ENCODE data around the gene SLC25A11. TPM values are rescaled to one million over a fixed set of nuclear protein-coding genes. Genes with fewer than 3 reads are reported as not detected.

The SLC25A11 gene
- 59.5 and 69.3 TPM in 2 replicates for total RNA-seq

GRCh38 chr17:4939796-4940554, at the start of gene SLC25A11, which contains the start of gene RNF167:
Gene SLC25A11 (minus strand): TSS chr17:4940046. CDS start chr17:4939910, 136 bp downstream.
Gene RNF167 (plus strand): TSS chr17:4940268. CDS start chr17:4940910, 642 bp downstream.

GRCh38 chr17:4986951-4987766, 47.3 kb upstream of the SLC25A11 start, which contains the start of gene CAMTA2:
Gene CAMTA2 (minus strand): TSS chr17:4987675. CDS start chr17:4986222, 1,453 bp downstream.

GRCh38 chr17:4967539-4968485, 28.0 kb upstream of the SLC25A11 start, which contains the start of gene SPAG7:
Gene SPAG7 (minus strand): TSS chr17:4967817. CDS start chr17:4967804, 13 bp downstream.

DNA sequence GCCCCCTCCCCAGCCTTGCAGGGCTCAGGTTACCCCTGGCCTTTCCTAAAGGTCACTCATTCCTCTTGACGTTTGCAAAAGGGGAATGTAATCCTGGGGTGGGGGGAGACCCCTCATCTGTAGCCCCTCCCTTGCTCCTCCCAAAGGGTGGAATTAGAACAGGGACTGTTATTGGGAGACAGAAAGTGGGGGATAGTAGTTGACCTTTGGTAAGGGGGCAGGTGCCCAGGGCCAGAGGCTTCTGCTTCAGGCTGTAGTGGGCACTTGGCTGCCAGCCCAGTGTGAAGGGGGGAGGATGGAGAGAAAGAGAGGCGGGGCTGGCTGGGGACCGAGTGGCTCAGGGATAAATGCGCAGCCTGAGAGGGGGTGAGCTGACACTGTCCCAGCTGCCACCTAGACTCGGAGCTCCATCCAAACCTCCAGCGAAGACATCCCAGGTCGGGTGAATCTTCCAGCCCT, 10.9 kb upstream of the SLC25A11 start, which contains the start of gene ENO3:
TSS of gene ENO3 (plus strand) at position 374 of the 459 bp plus-strand sequence. CDS start 711 bp downstream, outside the sequence.

DNA sequence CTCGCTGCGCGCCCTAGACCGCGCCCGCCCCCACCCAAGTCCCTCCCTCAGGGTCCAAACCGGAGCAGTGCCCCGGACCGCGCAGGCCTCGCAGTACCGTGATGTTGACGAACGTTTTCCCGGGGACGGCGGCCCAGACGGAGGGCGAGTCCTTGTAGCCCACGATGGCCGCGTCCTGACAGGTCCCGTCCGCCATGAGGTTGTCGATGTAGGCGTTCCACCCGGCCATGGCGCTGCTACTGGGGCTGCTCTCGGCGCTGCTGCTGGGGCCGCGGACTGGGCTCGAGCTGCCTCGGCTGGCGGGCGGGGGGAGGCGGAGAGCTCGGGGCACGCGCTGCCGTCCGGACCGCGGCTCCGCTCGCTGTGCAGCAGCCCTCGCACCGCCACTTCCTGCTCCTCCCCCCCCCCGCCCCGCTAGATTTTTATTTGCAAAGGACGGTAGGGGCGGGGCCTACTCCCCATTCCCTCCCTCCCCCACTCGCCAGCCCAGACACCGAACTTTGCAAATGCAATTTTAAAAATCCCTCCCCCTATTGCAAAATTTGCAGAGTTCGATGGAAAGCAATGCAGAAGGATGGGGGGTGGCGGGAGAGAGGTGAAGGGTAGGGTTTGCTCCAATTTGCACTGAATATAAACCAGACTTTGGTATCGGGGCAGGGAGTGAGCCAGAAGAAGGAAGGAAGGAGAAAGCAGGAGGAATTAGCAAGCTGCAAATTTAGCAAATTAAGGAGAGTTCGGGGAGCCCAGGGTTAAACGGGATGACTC, 8.5 kb upstream of the SLC25A11 start, which contains the start of gene PFN1:
TSS of gene PFN1 (minus strand) at position 365 of the 765 bp plus-strand sequence. CDS start at position 229, 136 bp downstream.

GRCh38 chr17:4931963-4932362, 7.9 kb downstream of the SLC25A11 start, which contains the start of gene GP1BA:
Gene GP1BA (plus strand): TSS chr17:4932277. CDS start chr17:4932605, 328 bp downstream.

DNA sequence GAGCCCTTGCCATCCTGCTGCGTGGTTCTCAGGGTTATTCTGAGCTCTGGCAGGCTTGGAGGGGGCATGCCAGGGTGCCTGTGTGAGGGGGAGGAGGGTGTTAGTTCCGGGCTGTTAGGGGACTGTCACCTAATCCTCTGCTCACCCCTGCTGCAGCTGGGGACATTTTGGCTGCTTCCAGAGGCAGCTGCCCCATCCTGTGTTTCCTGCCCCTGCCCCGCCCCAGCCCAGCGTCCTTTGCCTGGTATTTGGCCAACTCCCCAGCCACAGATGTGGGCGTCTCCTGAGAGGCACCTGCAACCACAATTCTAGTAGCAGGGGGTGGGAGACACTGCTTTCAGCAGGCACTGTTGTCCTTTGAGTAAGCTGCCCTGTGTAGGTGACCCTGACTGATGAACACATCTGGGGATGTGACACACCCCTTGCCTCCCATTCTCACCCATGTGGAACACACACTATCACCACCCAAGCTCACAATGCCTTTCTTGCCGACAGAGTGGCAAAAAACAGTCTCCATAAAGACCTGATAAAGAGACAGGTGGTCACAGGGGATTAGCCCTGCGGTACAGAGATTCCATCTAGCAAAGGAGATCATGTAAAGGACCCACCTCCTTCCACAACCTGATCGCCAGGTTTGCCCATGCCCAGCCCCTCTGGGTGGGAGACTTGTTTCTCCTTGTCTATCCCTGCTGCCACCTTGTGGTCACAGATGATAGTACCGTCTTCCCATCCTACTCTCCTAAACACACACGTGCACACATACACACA, 36.6 kb downstream of the SLC25A11 start, which contains the start of gene CHRNE:
TSS of gene CHRNE (minus strand) at position 48 of the 768 bp plus-strand sequence. CDS start at position 13, 35 bp downstream.

GRCh38 chr17:4899341-4900230, 40.3 kb downstream of the SLC25A11 start, which contains the start of gene C17orf107:
Gene C17orf107 (plus strand): TSS chr17:4899536. CDS start chr17:4899763, 227 bp downstream.

Other genes with a start within 250 kb of the SLC25A11 start
- 30.9 and 33.4 TPM in 2 replicates for gene PELP1, start 235.9 kb downstream of the SLC25A11 start, total RNA-seq
- gene ARRB2, start 229.4 kb downstream of the SLC25A11 start, total RNA-seq, result 3.5 and 5.2 TPM in 2 replicates
- 10.4 and 14.5 TPM in 2 replicates for gene MED11, start 208.6 kb downstream of the SLC25A11 start, total RNA-seq
- not detected in 2 replicates for gene ZMYND15, start 200.2 kb downstream of the SLC25A11 start, total RNA-seq
- 0.33 and 1.6 TPM in 2 replicates for gene CXCL16, start 200.1 kb downstream of the SLC25A11 start, total RNA-seq
- not detected in 2 replicates for gene TM4SF5, start 168.2 kb downstream of the SLC25A11 start, total RNA-seq
- 0.11 and 0.12 TPM in 2 replicates for gene VMO1, start 153.7 kb downstream of the SLC25A11 start, total RNA-seq
- not detected in 2 replicates for gene GLTPD2, start 151.1 kb downstream of the SLC25A11 start, total RNA-seq
- 166 and 190 TPM in 2 replicates for gene PSMB6, start 143.9 kb downstream of the SLC25A11 start, total RNA-seq
- gene PLD2, start 132.9 kb downstream of the SLC25A11 start, total RNA-seq, result 10.5 and 16.7 TPM in 2 replicates
- 20.0 and 29.7 TPM in 2 replicates for gene MINK1, start 106.7 kb downstream of the SLC25A11 start, total RNA-seq
- gene C17orf107, start 40.5 kb downstream of the SLC25A11 start, total RNA-seq, result 1.5 and 8.2 TPM in 2 replicates
- gene CHRNE, start 36.9 kb downstream of the SLC25A11 start, total RNA-seq, result 0.11 and 0.62 TPM in 2 replicates
- not detected in 2 replicates for gene GP1BA, start 7.8 kb downstream of the SLC25A11 start, total RNA-seq
- gene RNF167, start 222 bp upstream of the SLC25A11 start, total RNA-seq, result 13.5 and 14.2 TPM in 2 replicates
- 343 and 788 TPM in 2 replicates for gene PFN1, start 8.5 kb upstream of the SLC25A11 start, total RNA-seq
- gene ENO3, start 11.1 kb upstream of the SLC25A11 start, total RNA-seq, result 1.6 and 1.8 TPM in 2 replicates
- 53.1 and 59.1 TPM in 2 replicates for gene SPAG7, start 27.8 kb upstream of the SLC25A11 start, total RNA-seq
- gene CAMTA2, start 47.6 kb upstream of the SLC25A11 start, total RNA-seq, result 4.6 and 8.6 TPM in 2 replicates
- 0.11 and 0.37 TPM in 2 replicates for gene INCA1, start 57.5 kb upstream of the SLC25A11 start, total RNA-seq
- 49.6 and 70.5 TPM in 2 replicates for gene KIF1C, start 57.9 kb upstream of the SLC25A11 start, total RNA-seq
- under 0.01 and 0.37 TPM in 2 replicates for gene SLC52A1, start 95.4 kb upstream of the SLC25A11 start, total RNA-seq
- gene ZFP3, start 138.4 kb upstream of the SLC25A11 start, total RNA-seq, result 1.7 and 2.9 TPM in 2 replicates
- gene ZNF232, start 171.8 kb upstream of the SLC25A11 start, total RNA-seq, result 7.0 and 7.3 TPM in 2 replicates
- under 0.01 TPM in 2 replicates for gene USP6, start 176.0 kb upstream of the SLC25A11 start, total RNA-seq

Data from uterine smooth muscle cell (primary cell).